Measurements from ENCODE around the gene TNFRSF12A.
A peak's percentile ranks its signal among the peaks of the same experiment; 100 is the strongest.
"Not testable (repeated sequence)": the region's sequence is repeated elsewhere in the genome, so short reads cannot be mapped to it uniquely, and the experiment has no call there.

Gene TNFRSF12A

GRCh38 chr16:3051494-3051893 is 31.3 kb downstream of the TNFRSF12A start:
- DNase-seq: no peak

GRCh38 chr16:3052571-3053329 is 32.6 kb downstream of the TNFRSF12A start:
- not testable (repeated sequence) for DNase-seq

- DNase-seq: not testable (repeated sequence)
Observed at GRCh38 chr16:3053330-3053710, 33.2 kb downstream of the TNFRSF12A start.

- no peak for DNase-seq
Observed at GRCh38 chr16:3054965-3055733, 35.0 kb downstream of the TNFRSF12A start.

GRCh38 chr16:3055734-3056115 is 35.6 kb downstream of the TNFRSF12A start:
- not testable (repeated sequence) for DNase-seq

GRCh38 chr16:3056336-3057180 is 36.4 kb downstream of the TNFRSF12A start:
- no peak for DNase-seq

- no peak for DNase-seq
Observed at GRCh38 chr16:3057181-3058138, 37.3 kb downstream of the TNFRSF12A start.

GRCh38 chr16:3058139-3059030 is 38.2 kb downstream of the TNFRSF12A start:
- DNase-seq: no peak

GRCh38 chr16:3059041-3059722 is 39.0 kb downstream of the TNFRSF12A start:
- DNase-seq: peak; percentile 75

- DNase-seq: no peak
Observed at GRCh38 chr16:3059723-3060242, 39.6 kb downstream of the TNFRSF12A start.

- no peak for DNase-seq
Observed at GRCh38 chr16:3060339-3061127, 40.4 kb downstream of the TNFRSF12A start.

GRCh38 chr16:3062553-3062952 is 42.4 kb downstream of the TNFRSF12A start:
- no peak for DNase-seq

- no peak for DNase-seq
Observed at GRCh38 chr16:3063625-3064386, 43.6 kb downstream of the TNFRSF12A start.

- DNase-seq: no peak
Observed at GRCh38 chr16:3065069-3065741, 45.0 kb downstream of the TNFRSF12A start, which contains the start of gene IL32. TSS of gene IL32 (plus strand) at chr16:3065640. CDS start at chr16:3065812, 172 bp downstream.

GRCh38 chr16:3065742-3066439 is 45.7 kb downstream of the TNFRSF12A start:
- DNase-seq: no peak

GRCh38 chr16:3066440-3066748 is 46.2 kb downstream of the TNFRSF12A start:
- DNase-seq: no peak

GRCh38 chr16:3068487-3068886 is 48.3 kb downstream of the TNFRSF12A start:
- DNase-seq: no peak

Data from NCI-H2171 (cell line).